Naive thymus-derived CD4-positive, alpha-beta T cell (primary cell): ENCODE results near the gene ODC1. TPM values are rescaled to one million over a fixed set of nuclear protein-coding genes. Genes with fewer than 3 reads are reported as not detected.

ENCODE experiments used
- ATAC-seq: fragments of 150-1000 bp; cut with Tn5 transposase; 2 replicates; pipeline ENCODE4 v1.10.0; 2021; ENCODE audit warnings: mild to moderate bottlenecking, moderate library complexity
- CTCF ChIA-PET: fragments of 350-600 bp; sonication (Branson Sonifier 250); formaldehyde crosslinking; loops from one replicate; lab custom pipeline; 2021; ENCODE audit warnings: antibody characterized with exemption; lab: Charles Lee
- POLR2A ChIA-PET: fragments of 350-600 bp; sonication (Branson Sonifier 250); formaldehyde crosslinking; loops from one replicate; lab custom pipeline; 2021; ENCODE audit warnings: antibody characterized with exemption, inconsistent platforms; lab: Charles Lee
- DNase-seq, 9 donors: peaks; one replicate each; pipeline versions ENCODE4 v3.0.0 to v3.0.0-alpha.2; 2020 to 2022; ENCODE audit warnings: mixed read lengths in 1 of 9
- H3K27ac ChIP-seq: one replicate; pipeline ENCODE4 v1.7.0; 2013; ENCODE audit warnings: mild to moderate bottlenecking, low read depth, low read length, moderate library complexity
- H3K27me3 ChIP-seq, 2 donors: one replicate each; pipeline ENCODE4 v1.7.0; 2013; ENCODE audit warnings: low read length in 2 of 2, mild to moderate bottlenecking in 2 of 2, moderate library complexity in 2 of 2; ENCODE audit not compliant: control insufficient read depth in 2 of 2, insufficient read depth in 2 of 2
- H3K36me3 ChIP-seq, 3 experiments: 1 replicate in 2 of 3; 2 replicates in 1 of 3; pipeline ENCODE4 v1.7.0; 2013; ENCODE audit warnings: low read length in 3 of 3, mild to moderate bottlenecking in 3 of 3, moderate library complexity in 1 of 3; ENCODE audit not compliant: insufficient read depth in 3 of 3, control insufficient read depth in 2 of 3
- H3K4me1 ChIP-seq, 2 donors: one replicate each; pipeline ENCODE4 v1.7.0; 2013; ENCODE audit warnings: low read length in 2 of 2, mild to moderate bottlenecking in 2 of 2, moderate library complexity in 1 of 2; ENCODE audit not compliant: control insufficient read depth in 2 of 2, insufficient read depth in 2 of 2
- H3K4me3 ChIP-seq: 2 replicates; pipeline ENCODE4 v1.7.0; 2013; ENCODE audit warnings: mild to moderate bottlenecking, low read length
- H3K9me3 ChIP-seq, 3 experiments: 1 replicate in 2 of 3; 2 replicates in 1 of 3; pipeline ENCODE4 v1.7.0; 2013; ENCODE audit warnings: low read length in 3 of 3; ENCODE audit not compliant: control insufficient read depth in 2 of 3
- H3K27ac Mint-ChIP-seq, 9 donors: one replicate each; pipeline ENCODE4 v1.8.0; 2020 to 2022; ENCODE audit warnings: mixed read lengths in 9 of 9, mild to moderate bottlenecking in 8 of 9, moderate library complexity in 5 of 9, inconsistent platforms in 2 of 9
- H3K27me3 Mint-ChIP-seq, 5 donors: one replicate each; pipeline ENCODE4 v1.8.0; 2021 to 2022; ENCODE audit warnings: mixed read lengths in 5 of 5, mild to moderate bottlenecking in 1 of 5
- H3K36me3 Mint-ChIP-seq, 5 donors: one replicate each; pipeline ENCODE4 v1.8.0; 2020 to 2022; ENCODE audit warnings: mixed read lengths in 5 of 5, mild to moderate bottlenecking in 3 of 5, inconsistent platforms in 1 of 5
- H3K4me1 Mint-ChIP-seq, 7 donors: one replicate each; pipeline ENCODE4 v1.8.0; 2020 to 2022; ENCODE audit warnings: mixed read lengths in 7 of 7, mild to moderate bottlenecking in 3 of 7, inconsistent platforms in 1 of 7
- H3K4me3 Mint-ChIP-seq, 10 donors: one replicate each; pipeline ENCODE4 v1.8.0; 2020 to 2022; ENCODE audit warnings: mild to moderate bottlenecking in 10 of 10, mixed read lengths in 10 of 10, moderate library complexity in 6 of 10, inconsistent platforms in 2 of 10
- H3K9me3 Mint-ChIP-seq, 11 donors: one replicate each; pipeline ENCODE4 v1.8.0; 2020 to 2022; ENCODE audit warnings: mixed read lengths in 11 of 11, mild to moderate bottlenecking in 4 of 11, inconsistent platforms in 1 of 11, moderate library complexity in 1 of 11
- intact Hi-C, 2 donors: fragments of 100-400 bp; cut with micrococcal nuclease; formaldehyde crosslinking; loops; one replicate each; pipeline ENCODE4 v1.15.1; 2023
- polyA plus RNA-seq, 2 donors: library from polyadenylated mRNA; unstranded; fragments of 300-500 nt; fragmentation: Illumina TruSeq; gene quantifications; one replicate each; pipeline ENCODE4 v1.2.3, GENCODE V29; 2021
- total RNA-seq, 6 experiments: library from RNA in 5 of 6; stranded (reverse) in 5 of 6; gene quantifications; 1 replicate in 5 of 6; 2 replicates in 1 of 6; pipeline ENCODE4 v1.2.3 and lab custom pipeline; 2021 to 2026

The ODC1 gene
- total and polyA plus RNA-seq, 7 experiments from 2014 or later, result 32.7 to 88.2 (median 52.4) TPM

- H3K36me3 ChIP-seq, result peaks cover 0 to 20% (median 0%) of the 10 kb centered on the region in 3 experiments
- intact Hi-C loops, result loop anchor here in 1 of 2 donors (5.0 kb wide), 1 partner anchor 263 kb away; no protein-coding TSS in a partner anchor
Observed at GRCh38 chr2:10405448-10405847, 42.7 kb downstream of the ODC1 start.

DNA sequence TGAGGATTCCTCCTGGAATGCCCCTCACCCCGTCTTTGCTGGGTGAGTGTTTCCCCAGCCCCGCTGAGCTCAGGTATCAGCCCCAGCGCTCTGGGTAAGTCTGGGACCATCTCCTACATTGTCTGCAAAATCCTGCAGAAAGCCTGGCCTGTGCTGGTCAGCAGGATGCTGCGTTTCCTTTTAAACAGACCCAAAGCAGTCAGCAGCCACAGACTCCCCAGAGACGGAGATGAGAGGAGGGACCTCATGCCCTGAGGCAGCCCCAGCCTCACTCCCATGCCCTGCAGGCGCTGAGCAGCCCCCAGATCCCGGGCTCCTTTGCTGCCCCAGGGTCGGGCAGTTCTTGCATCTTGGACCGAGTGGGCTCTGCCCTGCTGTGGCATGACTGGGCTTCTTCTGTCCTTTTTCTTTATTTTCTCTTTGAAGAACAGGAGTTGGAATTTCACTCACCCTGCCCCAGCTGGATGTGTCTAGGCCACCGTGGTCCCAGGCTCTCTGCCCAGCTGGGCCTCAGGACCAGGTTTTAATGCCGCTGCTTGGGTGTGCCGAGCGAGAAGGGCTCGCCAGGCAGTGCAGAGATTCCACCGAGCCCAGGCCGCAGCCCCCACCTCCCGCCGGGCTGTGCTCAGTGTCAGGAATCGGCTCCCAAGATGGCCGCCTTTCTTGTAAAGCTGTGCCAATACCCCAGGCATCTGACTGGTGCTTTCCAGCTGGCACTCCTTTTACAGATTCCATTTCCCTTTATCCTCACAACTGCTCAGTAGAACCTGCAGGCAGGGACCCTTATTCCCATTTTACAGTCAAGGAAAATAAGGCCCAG is 43.6 kb downstream of the ODC1 start:
- intact Hi-C loops, result loop anchor here in 1 of 2 donors (5.0 kb wide), 1 partner anchor 262 kb away; no protein-coding TSS in a partner anchor
- POLR2A ChIA-PET, result interaction anchor here (1.1 kb wide), 1 partner anchor 75 kb away, joined by 3 read pairs; no protein-coding TSS in a partner anchor
- H3K9me3 ChIP-seq, result no peaks in the 10 kb centered on the region
- H3K36me3 ChIP-seq, result peaks cover 0 to 25% (median 0%) of the 10 kb centered on the region in 3 experiments
- H3K4me1 ChIP-seq, result peaks cover 42 to 67% of the 10 kb centered on the region in 2 donors
- no peak overlapping the region for H3K27ac ChIP-seq
- DNase-seq (no peak), ATAC-seq (no peak)
- peaks cover 38 to 86% (median 77%) of the 10 kb centered on the region in 7 donors for H3K4me1 Mint-ChIP-seq
- CTCF ChIA-PET, result interaction anchor here (1.5 to 7.5 kb wide), 2 partner anchors 76 to 98 kb away, joined by 3 to 93 read pairs; no protein-coding TSS in a partner anchor
- peak overlapping the region in 5 of 9 donors; percentile 3 to 82 (median 31) for H3K27ac Mint-ChIP-seq
- H3K27me3 ChIP-seq, result no peaks in the 10 kb centered on the region
- H3K9me3 Mint-ChIP-seq, result peaks cover 0 to 4% (median 0%) of the 10 kb centered on the region in 11 donors
- H3K27me3 Mint-ChIP-seq, result peaks cover 0 to 2% (median 0%) of the 10 kb centered on the region in 5 donors
- no peak overlapping the region for H3K4me3 ChIP-seq
- H3K4me3 Mint-ChIP-seq, result no peak overlapping the region
- peaks cover 0 to 23% (median 6%) of the 10 kb centered on the region in 5 donors for H3K36me3 Mint-ChIP-seq

More at GRCh38 chr2:10405448-10405847, 42.7 kb downstream of the ODC1 start:
- no peak for ATAC-seq
- peaks cover 39 to 79% (median 69%) of the 10 kb centered on the region in 7 donors for H3K4me1 Mint-ChIP-seq
- peaks cover 0 to 4% (median 0%) of the 10 kb centered on the region in 11 donors for H3K9me3 Mint-ChIP-seq
- Histone ChIP-seq H3K9me3 (no peaks in the 10 kb centered on the region), H3K27ac (no peak overlapping the region), H3K4me1 (peaks cover 41 to 63% of the 10 kb centered on the region in 2 donors), H3K27me3 (no peaks in the 10 kb centered on the region), H3K4me3 (no peak overlapping the region)
- H3K4me3 Mint-ChIP-seq, result no peak overlapping the region
- peaks cover 0 to 14% (median 7%) of the 10 kb centered on the region in 5 donors for H3K36me3 Mint-ChIP-seq
- POLR2A ChIA-PET, result interaction anchor here (1.1 to 5.4 kb wide), 3 partner anchors 76 to 102 kb away, joined by 3 to 65 read pairs (median 4); partner anchors contain the start of gene HPCAL1
- peak overlapping the region in 2 of 9 donors; percentile 81 to 83 for H3K27ac Mint-ChIP-seq
- CTCF ChIA-PET, result interaction anchor here (0.6 to 7.5 kb wide), 3 partner anchors 12 to 99 kb away, joined by 3 to 93 read pairs (median 9); no protein-coding TSS in a partner anchor
- no peak for DNase-seq
- no peaks in the 10 kb centered on the region for H3K27me3 Mint-ChIP-seq

- intact Hi-C loops, result no loop called here
- Histone ChIP-seq H3K4me3 (no peak overlapping the region), H3K27me3 (no peaks in the 10 kb centered on the region), H3K4me1 (peaks cover 24 to 50% of the 10 kb centered on the region in 2 donors), H3K36me3 (peaks cover 0 to 38% (median 0%) of the 10 kb centered on the region in 3 experiments), H3K27ac (no peak overlapping the region), H3K9me3 (no peaks in the 10 kb centered on the region)
- no peak for ATAC-seq
- Mint-ChIP-seq H3K9me3 (peaks cover 0 to 7% (median 0%) of the 10 kb centered on the region in 11 donors), H3K4me3 (peak overlapping the region in 2 of 10 donors; percentile 11 to 40), H3K36me3 (peaks cover 0 to 28% (median 15%) of the 10 kb centered on the region in 5 donors), H3K27ac (peak overlapping the region in 6 of 9 donors; percentile 43 to 97 (median 74)), H3K27me3 (peaks cover 0 to 2% (median 0%) of the 10 kb centered on the region in 5 donors), H3K4me1 (peaks cover 35 to 72% (median 67%) of the 10 kb centered on the region in 7 donors)
- POLR2A ChIA-PET, result interaction anchor here (0.9 kb wide), 1 partner anchor 71 kb away, joined by 4 read pairs; no protein-coding TSS in a partner anchor
- no peak for DNase-seq
- CTCF ChIA-PET, result interaction anchor here (0.9 to 7.5 kb wide), 2 partner anchors 96 to 132 kb away, joined by 3 to 93 read pairs; no protein-coding TSS in a partner anchor
Observed at GRCh38 chr2:10402653-10403215, 45.4 kb downstream of the ODC1 start.

DNA sequence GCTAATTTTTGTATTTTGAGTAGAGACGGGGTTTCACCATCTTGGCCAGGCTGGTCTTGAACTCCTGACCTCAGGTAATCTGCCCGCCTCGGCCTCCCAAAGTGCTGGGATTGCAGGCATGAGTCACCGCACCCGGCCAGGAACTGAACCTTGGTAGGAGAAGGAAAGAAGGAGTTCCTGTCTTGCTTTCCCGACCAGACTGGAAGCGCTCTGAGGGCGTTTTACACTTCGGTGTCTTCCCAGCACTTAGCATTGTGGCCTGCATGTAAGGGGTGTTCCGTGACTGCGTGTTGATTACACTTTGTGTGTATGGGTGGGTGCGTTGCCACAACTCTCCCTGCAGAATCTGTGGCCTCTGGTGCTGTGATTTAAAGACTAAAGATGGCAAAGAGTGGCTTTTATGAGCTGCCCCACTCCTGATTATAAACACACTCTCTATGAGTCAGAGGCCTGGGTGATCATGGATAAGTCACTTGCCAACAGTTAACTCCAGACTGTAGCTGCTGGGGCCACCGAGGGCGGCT is 46.0 kb downstream of the ODC1 start:
- Mint-ChIP-seq H3K9me3 (peaks cover 0 to 7% (median 0%) of the 10 kb centered on the region in 11 donors), H3K27me3 (peaks cover 0 to 2% (median 0%) of the 10 kb centered on the region in 5 donors), H3K4me3 (peak overlapping the region in 2 of 10 donors; percentile 40 to 75), H3K4me1 (peaks cover 29 to 68% (median 62%) of the 10 kb centered on the region in 7 donors), H3K27ac (peak overlapping the region in 6 of 9 donors; percentile 59 to 97 (median 92)), H3K36me3 (peaks cover 0 to 28% (median 16%) of the 10 kb centered on the region in 5 donors)
- Histone ChIP-seq H3K27ac (no peak overlapping the region), H3K9me3 (no peaks in the 10 kb centered on the region), H3K27me3 (no peaks in the 10 kb centered on the region), H3K4me1 (peaks cover 18 to 44% of the 10 kb centered on the region in 2 donors), H3K36me3 (peaks cover 0 to 45% (median 0%) of the 10 kb centered on the region in 3 experiments), H3K4me3 (no peak overlapping the region)
- no peak for DNase-seq
- CTCF ChIA-PET, result no interaction called here
- ATAC-seq, result no peak
- POLR2A ChIA-PET, result no interaction called here
- intact Hi-C loops, result no loop called here

GRCh38 chr2:10400978-10401951 is 46.9 kb downstream of the ODC1 start:
- H3K27ac Mint-ChIP-seq, result peak overlapping the region; percentile 23 to 99 (median 92)
- peak; percentile 8 for ATAC-seq
- H3K9me3 Mint-ChIP-seq, result peaks cover 0 to 7% (median 0%) of the 10 kb centered on the region in 11 donors
- ChIA-PET CTCF (interaction anchor here (0.6 kb wide), 1 partner anchor 33 kb away, joined by 3 read pairs; no protein-coding TSS in a partner anchor), POLR2A (no interaction called here)
- H3K4me1 Mint-ChIP-seq, result peaks cover 24 to 59% (median 53%) of the 10 kb centered on the region in 7 donors
- Histone ChIP-seq H3K4me3 (no peak overlapping the region), H3K27ac (peak overlapping the region; percentile 52), H3K27me3 (no peaks in the 10 kb centered on the region), H3K4me1 (peaks cover 12 to 35% of the 10 kb centered on the region in 2 donors), H3K36me3 (peaks cover 0 to 53% (median 0%) of the 10 kb centered on the region in 3 experiments), H3K9me3 (no peaks in the 10 kb centered on the region)
- no peak for DNase-seq
- H3K36me3 Mint-ChIP-seq, result peaks cover 0 to 28% (median 16%) of the 10 kb centered on the region in 5 donors
- peaks cover 0 to 2% (median 0%) of the 10 kb centered on the region in 5 donors for H3K27me3 Mint-ChIP-seq
- intact Hi-C loops, result no loop called here
- H3K4me3 Mint-ChIP-seq, result peak overlapping the region in 9 of 10 donors; percentile 9 to 83 (median 70)
